HUES6 (cell line): ENCODE results near the gene WASHC3.
"Not testable (repeated sequence)": the region's sequence is repeated elsewhere in the genome, so short reads cannot be mapped to it uniquely, and the experiment has no call there.

Source experiments
- H3K27ac ChIP-seq: 2 replicates; pipeline ENCODE4 v1.7.0; 2013; ENCODE audit warnings: low read depth, mild to moderate bottlenecking, low read length, inconsistent platforms
- H3K27me3 ChIP-seq: 2 replicates; pipeline ENCODE4 v1.6.1; 2013; ENCODE audit warnings: low read length; ENCODE audit not compliant: control insufficient read depth, insufficient read depth
- H3K36me3 ChIP-seq: 2 replicates; pipeline ENCODE4 v1.6.1; 2013; ENCODE audit warnings: low read length; ENCODE audit not compliant: control insufficient read depth, insufficient read depth
- H3K4me1 ChIP-seq: 2 replicates; pipeline ENCODE4 v1.6.1; 2013; ENCODE audit warnings: low read length; ENCODE audit not compliant: control insufficient read depth, insufficient read depth
- H3K4me3 ChIP-seq: 2 replicates; pipeline ENCODE4 v1.5.1; 2013; ENCODE audit warnings: low read depth, low read length
- H3K9ac ChIP-seq: one replicate; pipeline ENCODE4 v1.6.1; 2013; ENCODE audit warnings: mild to moderate bottlenecking, low read length
- H3K9me3 ChIP-seq: 2 replicates; pipeline ENCODE4 v1.6.1; 2013; ENCODE audit warnings: low read depth, low read length; ENCODE audit not compliant: control insufficient read depth, insufficient read depth

The WASHC3 gene, protein sequence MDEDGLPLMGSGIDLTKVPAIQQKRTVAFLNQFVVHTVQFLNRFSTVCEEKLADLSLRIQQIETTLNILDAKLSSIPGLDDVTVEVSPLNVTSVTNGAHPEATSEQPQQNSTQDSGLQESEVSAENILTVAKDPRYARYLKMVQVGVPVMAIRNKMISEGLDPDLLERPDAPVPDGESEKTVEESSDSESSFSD

DNA sequence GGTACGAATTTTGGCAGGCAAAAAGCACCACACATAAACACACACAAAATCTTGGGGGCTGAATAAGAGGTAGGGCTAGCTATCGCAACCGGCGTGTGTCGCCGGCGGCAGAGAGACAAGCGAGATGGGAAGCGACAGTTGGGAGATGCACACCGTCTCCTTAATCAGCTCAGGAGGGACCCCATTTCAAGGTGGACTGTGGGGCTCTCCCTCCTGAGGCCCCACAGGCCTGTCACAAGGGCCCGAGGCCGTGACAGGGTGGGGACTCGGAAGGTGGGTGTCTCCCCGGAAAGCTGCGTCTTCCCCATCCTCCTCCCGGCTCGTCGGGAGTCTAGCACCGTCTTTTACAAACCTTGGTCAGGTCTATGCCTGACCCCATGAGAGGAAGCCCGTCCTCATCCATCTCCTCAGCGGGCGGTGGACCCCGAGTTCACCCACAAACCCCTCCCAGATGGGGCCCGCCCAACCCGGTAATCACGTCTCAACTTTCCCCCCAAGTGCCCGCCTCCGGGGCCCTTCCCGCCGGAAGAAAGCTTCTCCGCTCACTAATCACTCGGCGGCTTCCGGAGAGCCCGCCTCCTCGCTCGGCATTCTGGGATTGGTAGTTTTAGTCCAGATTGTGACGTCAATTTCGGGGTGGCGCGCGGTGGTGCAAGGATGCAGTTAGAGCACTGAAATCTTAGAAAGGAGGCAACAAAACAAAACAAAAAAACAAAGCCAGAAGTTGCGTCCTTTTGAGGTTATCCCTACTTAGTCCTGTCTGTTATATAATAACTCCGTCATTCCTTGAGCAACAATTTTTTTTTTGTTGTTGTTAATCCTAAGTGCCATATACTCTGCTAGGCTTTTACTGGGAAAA, at the start of gene WASHC3:
TSS of gene WASHC3 (minus strand) at position 432 of the 859 bp plus-strand sequence. CDS start at position 403, 29 bp downstream.
- peaks cover 4% of the 10 kb centered on the region; the same call in 1 of the 2 replicates for H3K4me1 ChIP-seq
- no peaks in the 10 kb centered on the region for H3K27me3 ChIP-seq
- no peaks in the 10 kb centered on the region for H3K36me3 ChIP-seq
- no peaks in the 10 kb centered on the region for H3K9me3 ChIP-seq
- peak within 1 kb of the TSS; percentile 80 for H3K9ac ChIP-seq
- peak within 1 kb of the TSS; percentile 91 for H3K4me3 ChIP-seq
- no peak within 1 kb of the TSS for H3K27ac ChIP-seq

GRCh38 chr12:102110782-102111181, 49.0 kb upstream of the WASHC3 start:
- Histone ChIP-seq H3K4me3 (no peak overlapping the region), H3K36me3 (peaks cover 82% of the 10 kb centered on the region), H3K27ac (no peak overlapping the region), H3K9ac (no peak overlapping the region), H3K27me3 (no peaks in the 10 kb centered on the region), H3K9me3 (peaks cover 9% of the 10 kb centered on the region), H3K4me1 (peaks cover 8% of the 10 kb centered on the region; the same call in 1 of the 2 replicates)

- H3K27me3 ChIP-seq, result no peaks in the 10 kb centered on the region
- peaks cover 91% of the 10 kb centered on the region for H3K36me3 ChIP-seq
- no peak overlapping the region for H3K27ac ChIP-seq
- H3K4me1 ChIP-seq, result peaks cover 2% of the 10 kb centered on the region; the same call in 1 of the 2 replicates
- H3K9me3 ChIP-seq, result peaks cover 9% of the 10 kb centered on the region
- no peak overlapping the region for H3K9ac ChIP-seq
- no peak overlapping the region for H3K4me3 ChIP-seq
These were observed 46.2 kb upstream of the WASHC3 start for GRCh38 chr12:102107970-102108369.

GRCh38 chr12:102106905-102107304, 45.1 kb upstream of the WASHC3 start:
- Histone ChIP-seq H3K4me3 (no peak overlapping the region), H3K9me3 (peaks cover 9% of the 10 kb centered on the region), H3K9ac (no peak overlapping the region), H3K4me1 (no peaks in the 10 kb centered on the region), H3K27me3 (no peaks in the 10 kb centered on the region), H3K27ac (no peak overlapping the region), H3K36me3 (peaks cover 81% of the 10 kb centered on the region)

- Histone ChIP-seq H3K4me1 (no peaks in the 10 kb centered on the region), H3K9me3 (peaks cover 1% of the 10 kb centered on the region; the same call in 1 of the 2 replicates), H3K4me3 (no peak overlapping the region), H3K27me3 (no peaks in the 10 kb centered on the region), H3K27ac (no peak overlapping the region), H3K36me3 (peaks cover 80% of the 10 kb centered on the region), H3K9ac (no peak overlapping the region)
These were observed 35.1 kb upstream of the WASHC3 start for GRCh38 chr12:102096855-102097254.

DNA sequence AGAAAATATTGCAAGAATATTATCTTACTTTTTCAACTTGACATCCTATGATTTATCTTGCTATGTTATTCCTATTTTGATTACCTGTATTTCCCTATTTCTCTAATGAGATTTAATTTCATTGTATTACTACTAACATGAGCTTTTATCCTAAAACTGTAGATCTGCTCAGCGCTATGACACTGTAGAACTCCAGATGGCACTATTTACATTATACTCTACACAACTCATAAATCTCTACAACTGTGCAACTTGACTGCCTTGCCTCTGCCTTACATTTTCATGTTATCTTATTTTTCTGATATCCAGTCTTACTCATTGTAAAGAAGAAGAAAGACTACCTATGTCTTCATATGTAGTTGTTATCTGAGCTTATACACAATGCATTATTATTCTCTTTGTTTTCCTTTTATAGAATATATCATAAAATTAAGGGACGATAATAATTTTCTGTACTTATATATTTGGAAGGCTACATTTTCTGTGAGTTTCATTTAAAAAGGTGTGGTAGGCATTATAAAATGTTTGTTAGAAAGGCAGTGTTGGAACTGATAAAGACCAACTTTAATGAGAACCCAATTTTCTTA, 34.0 kb upstream of the WASHC3 start:
- Histone ChIP-seq H3K4me3 (no peak overlapping the region), H3K36me3 (peaks cover 84% of the 10 kb centered on the region), H3K9me3 (peaks cover 9% of the 10 kb centered on the region; the same call in 1 of the 2 replicates), H3K27ac (no peak overlapping the region), H3K27me3 (no peaks in the 10 kb centered on the region), H3K4me1 (no peaks in the 10 kb centered on the region), H3K9ac (no peak overlapping the region)

DNA sequence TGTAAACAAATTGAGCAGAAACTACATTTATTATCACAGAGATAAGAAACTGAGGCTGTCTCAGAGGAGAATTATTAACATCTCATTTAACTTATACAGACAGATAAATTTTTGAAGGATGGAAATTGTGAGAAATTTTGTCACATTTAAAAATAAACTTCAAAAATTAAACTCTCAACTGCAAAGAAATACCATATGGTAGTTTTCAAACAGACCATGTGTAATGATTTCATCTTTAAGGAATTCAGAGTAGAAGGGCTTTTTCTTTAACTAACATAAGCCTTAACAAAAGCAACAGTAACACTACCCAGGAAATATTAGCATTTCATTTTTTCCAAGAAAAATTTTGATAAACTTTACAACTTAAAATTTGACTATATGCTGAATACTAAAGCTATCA, 31.5 kb upstream of the WASHC3 start:
- Histone ChIP-seq H3K9me3 (peaks cover 22% of the 10 kb centered on the region), H3K4me3 (no peak overlapping the region), H3K27ac (no peak overlapping the region), H3K36me3 (peaks cover 72% of the 10 kb centered on the region), H3K9ac (no peak overlapping the region), H3K27me3 (no peaks in the 10 kb centered on the region), H3K4me1 (no peaks in the 10 kb centered on the region)

DNA sequence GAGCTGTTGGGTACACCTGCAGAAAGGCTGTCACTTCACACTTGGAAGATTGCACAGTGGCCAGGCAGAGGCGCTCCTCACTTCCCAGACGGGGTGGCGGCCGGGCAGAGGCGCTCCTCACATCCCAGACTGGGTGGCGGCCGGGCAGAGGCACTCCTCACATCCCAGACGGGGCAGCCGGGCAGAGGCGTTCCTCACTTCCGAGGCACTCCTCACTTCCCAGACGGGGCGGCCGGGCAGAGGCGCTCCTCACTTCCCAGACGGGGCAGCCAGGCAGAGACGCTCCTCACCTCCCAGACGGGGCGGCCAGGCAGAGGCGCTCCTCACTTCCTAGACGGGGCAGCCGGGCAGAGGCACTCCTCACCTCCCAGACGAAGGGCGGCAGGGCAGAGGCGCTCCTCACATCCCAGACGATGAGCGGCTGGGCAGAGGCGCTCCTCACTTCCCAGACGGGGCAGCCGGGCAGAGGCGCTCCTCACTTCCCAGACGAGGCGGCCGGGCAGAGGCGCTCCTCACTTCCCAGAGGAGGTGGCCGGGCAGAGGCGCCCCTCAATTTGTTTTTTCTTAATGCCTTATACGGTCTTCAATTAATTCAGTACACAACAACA, 27.5 kb upstream of the WASHC3 start:
- not testable (repeated sequence) for H3K27me3 ChIP-seq, H3K4me1 ChIP-seq, H3K27ac ChIP-seq, H3K9ac ChIP-seq, H3K4me3 ChIP-seq
- peaks cover 22% of the 10 kb centered on the region for H3K9me3 ChIP-seq
- H3K36me3 ChIP-seq, result peaks cover 58% of the 10 kb centered on the region

DNA sequence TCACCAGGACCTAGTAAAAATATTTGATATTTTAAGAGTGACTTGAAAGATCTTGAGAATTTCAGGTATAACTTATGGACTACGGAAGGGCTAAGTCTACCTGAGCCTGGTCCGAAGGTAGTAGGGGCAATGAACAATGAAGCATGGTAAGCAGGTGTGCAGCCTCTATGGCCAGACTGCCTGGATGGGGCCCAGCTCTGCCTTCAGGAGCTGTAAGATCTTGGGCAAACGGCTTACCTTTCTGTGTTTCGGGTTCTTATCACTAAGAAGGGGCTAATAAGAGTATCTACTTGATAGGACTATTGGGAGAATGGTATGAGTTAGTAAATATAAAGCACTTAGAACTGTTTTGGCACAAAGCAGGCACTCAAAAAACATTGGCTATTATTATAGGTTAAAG, 19.1 kb upstream of the WASHC3 start:
- Histone ChIP-seq H3K27me3 (no peaks in the 10 kb centered on the region), H3K36me3 (peaks cover 70% of the 10 kb centered on the region), H3K4me3 (no peak overlapping the region), H3K9ac (no peak overlapping the region), H3K9me3 (no peaks in the 10 kb centered on the region), H3K4me1 (no peaks in the 10 kb centered on the region), H3K27ac (no peak overlapping the region)

GRCh38 chr12:102072092-102072491, 10.3 kb upstream of the WASHC3 start:
- H3K4me3 ChIP-seq, H3K9ac ChIP-seq, H3K27ac ChIP-seq, H3K9me3 ChIP-seq, H3K4me1 ChIP-seq, H3K27me3 ChIP-seq: not testable (repeated sequence)
- H3K36me3 ChIP-seq, result peaks cover 25% of the 10 kb centered on the region

DNA sequence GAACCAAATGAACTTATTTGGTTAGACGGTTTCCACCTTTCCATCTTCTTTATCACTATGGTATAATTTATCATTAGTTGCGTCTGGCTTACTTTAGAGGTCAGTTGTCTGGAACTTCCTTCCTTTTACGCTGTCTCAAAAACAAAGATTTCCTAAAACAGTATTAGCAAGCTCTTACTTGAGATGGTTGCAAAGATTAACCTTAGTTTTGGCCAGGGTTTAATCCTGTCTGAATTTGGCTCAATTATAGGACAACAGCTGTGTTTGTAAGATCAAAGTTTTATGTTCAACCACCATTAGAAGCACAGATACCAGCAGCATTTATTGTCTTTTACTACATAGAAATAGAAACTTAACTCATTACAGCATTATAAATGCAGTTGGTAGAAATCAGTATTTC, 7.9 kb upstream of the WASHC3 start:
- Histone ChIP-seq H3K4me1 (no peaks in the 10 kb centered on the region), H3K4me3 (no peak overlapping the region), H3K9ac (no peak overlapping the region), H3K9me3 (no peaks in the 10 kb centered on the region), H3K36me3 (peaks cover 10% of the 10 kb centered on the region), H3K27me3 (no peaks in the 10 kb centered on the region), H3K27ac (no peak overlapping the region)
